HK-2 (cell line): Measurements from ENCODE around the gene ZNF865.

ENCODE experiments used
- DNase-seq: peaks from one replicate; pipeline ENCODE4 v3.0.0-alpha.2; 2018; ENCODE audit not compliant: unreplicated experiment

ZNF865 gene

DNA sequence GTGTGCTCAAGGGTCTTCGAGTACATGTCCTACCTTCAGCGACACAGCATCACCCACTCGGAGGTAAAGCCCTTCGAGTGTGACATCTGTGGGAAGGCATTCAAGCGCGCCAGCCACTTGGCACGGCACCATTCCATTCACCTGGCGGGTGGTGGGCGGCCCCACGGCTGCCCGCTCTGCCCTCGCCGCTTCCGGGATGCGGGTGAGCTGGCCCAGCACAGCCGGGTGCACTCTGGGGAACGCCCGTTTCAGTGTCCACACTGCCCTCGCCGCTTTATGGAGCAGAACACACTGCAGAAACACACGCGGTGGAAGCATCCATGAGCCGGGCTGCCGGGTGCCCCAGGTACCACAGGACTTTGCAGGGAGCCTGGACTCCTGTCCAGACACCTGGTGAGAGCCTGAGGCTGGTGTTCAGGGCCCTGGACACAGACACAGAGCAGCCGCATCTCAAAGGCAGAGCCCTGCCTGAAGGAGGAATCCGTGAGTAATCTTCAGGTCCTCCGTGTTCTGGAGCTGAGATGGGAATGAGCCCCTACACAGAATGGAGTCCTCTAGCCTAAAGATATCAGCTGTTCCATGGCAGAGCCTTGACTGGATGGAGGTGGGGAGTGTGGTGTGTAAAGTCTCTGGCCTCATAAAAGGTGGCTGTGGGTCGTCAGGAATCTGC lies 39.5 kb downstream of the ZNF865 start:
- peak; percentile 60 for DNase-seq

DNA sequence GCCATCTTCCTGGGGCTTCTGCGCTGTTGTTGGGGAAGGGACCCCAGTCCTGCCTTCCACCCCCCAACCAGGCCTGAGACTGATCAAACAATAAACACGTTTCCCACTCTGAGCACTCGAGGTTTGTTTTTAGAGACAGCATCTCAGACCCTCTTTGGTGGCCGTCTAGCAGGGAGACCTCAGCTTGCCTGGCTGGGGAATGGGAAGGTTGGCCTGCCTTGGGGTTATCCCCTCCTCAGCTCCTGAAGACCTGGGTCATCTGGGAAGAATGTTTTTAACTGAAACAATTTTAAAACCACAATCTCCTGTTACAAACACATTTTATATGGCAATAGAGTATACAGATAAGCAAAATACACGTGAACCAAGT lies 40.0 kb downstream of the ZNF865 start:
- DNase-seq, result no peak

DNA sequence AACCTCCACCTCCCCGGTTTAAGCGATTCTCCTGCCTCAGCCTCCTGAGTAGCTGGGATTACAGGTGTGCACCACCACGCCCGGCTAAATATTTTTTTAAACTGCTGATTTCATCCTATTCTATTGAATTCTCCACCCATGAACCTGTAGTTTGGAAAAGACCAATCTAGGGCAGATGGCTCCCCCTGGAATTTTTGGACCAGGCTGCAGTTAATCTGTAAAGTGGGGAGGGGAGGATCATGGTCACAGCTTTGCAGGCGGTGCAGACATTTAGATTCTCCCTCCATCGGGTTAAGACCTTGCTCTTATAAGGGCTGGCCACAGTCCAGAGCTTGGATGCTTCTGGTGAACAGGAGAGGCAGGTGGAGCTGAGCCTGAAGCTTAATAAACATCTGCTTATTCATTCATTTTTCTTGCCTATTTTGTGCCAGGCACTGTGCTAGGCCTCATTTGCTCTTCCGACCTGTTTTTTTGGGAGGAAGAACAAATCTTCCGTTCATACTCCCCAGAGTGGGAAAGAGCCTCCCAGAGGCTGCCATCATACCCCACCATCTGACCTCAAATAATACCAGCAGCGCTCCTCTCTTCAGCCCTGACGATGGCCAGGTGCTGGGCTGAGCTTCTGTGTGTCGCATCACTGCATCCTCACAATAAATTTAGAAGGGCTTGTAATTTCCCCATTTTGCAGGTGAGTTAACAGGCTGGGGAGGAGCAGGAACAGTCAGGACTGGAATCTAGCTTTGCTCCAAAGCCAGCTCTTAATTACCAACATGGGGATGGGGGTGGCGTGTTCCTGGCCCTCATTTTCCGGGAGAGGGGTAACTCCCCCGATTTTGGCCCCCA lies 41.7 kb downstream of the ZNF865 start:
- no peak for DNase-seq

DNA sequence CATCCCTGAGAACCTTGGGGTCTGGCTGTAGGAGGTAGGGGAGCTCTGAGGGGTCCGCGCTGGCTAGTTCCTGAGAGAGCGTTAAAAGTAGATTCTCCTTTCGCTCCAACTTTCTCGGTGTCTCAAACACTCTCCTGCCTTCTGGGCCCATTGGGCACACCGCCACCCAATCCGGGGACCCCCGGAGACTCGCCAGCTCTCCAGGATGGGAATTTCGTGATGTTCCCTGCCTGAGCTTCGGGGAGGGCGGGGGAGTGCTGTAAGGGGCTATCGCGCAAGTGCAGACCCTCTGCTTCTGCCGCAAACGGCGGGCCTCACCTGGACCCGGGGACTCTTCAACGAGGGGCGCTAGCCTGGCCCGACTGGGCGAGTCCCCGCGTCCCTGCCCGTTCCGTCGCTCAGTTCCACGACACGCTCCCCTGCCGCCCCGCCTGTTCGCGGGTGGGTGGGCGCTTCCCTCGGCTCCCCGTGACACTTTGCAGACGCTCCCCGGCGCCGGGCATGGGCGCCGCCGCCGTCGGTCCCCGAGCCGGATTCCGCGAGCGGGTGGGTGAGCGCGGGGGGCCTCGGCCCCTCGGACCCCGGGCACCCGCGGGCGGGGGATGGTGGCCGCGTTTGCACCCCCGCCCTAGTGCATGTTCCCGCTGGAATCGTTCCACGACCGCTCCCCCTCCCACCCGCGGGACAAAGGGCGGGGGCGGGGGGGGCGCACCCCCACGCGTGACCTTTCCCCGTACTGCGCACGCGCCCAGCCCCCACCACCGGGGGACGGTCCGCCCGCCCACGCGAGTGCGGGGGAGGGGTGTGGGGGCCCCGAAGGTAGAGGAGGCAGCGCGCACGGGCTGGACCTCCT lies 42.5 kb downstream of the ZNF865 start, which contains the start of gene CCDC106:
Gene CCDC106, plus strand, starts transcription at position 481 of the 853 bp plus-strand sequence. CDS start 835 bp downstream, outside the sequence.
- no peak for DNase-seq

DNA sequence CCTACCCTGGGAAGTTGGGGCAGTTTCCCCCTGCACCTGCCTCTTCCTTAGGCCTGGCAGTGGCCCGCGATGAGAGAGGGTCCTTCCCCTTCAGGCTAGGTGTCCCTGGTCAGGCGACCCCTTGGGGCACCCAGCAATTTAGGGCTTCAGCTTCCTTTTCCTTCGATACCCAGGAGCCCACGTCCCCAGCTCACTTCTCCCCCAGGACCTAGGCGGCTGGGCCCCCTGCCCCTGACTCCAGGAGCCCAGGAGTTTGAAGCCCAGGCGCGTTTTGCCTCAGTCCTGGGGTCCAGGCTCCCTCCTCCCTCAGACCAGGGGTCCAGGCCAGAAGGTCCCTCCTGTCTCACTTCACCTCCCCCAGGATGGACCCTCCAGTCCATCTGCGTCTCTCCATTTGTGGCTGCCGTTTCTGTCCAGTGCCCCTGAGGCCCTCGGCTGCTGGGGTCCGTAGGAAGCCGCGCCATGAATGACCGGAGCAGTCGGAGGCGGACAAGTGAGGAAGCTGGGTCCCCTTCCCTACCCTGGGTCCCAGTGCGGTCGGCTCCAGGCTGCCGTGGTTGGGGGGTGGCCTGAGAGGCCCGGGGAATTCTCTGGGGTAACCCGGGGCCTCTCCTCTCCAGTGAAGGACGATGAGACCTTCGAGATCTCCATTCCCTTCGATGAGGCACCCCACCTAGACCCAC lies 43.3 kb downstream of the ZNF865 start:
- DNase-seq, result no peak

DNA sequence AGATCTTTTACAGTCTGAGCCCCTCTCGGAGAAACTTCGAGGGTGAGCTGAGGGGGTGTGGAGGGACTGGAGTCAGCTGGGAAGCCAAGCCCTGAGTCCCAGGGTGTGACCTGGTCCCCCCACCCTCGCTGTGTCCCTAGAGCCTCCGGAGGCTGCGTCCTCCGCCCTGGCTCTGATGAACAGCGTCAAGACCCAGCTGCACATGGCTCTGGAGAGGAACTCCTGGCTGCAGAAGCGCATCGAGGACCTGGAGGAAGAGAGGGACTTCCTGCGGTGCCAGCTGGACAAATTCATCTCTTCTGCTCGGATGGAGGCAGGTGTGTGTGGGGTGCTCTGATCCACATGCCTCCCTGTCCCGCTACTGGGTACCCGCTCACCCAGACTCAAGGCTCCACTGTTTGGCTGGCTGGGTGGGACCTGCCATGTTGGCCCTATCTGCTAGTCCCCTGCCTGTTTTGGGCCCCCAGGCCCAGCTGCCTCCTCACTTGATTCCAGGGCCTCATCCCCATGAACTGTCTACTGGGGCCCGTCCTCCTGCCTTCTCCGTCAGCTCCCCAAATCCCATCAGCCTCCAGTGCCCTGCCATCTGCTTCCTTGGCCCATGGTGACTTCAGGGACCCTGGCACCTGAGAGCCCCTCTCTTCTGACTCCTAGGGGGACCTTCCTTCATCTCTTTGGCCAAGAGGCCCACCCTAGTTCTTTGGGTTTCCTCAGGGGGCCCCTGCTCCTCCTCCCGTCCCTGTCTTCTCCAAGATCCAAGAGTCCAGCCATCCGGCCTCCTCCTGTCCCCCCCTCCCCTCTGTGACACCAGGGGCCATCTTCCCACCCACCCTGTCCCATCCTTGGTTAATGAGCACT lies 44.0 kb downstream of the ZNF865 start:
- no peak for DNase-seq

DNA sequence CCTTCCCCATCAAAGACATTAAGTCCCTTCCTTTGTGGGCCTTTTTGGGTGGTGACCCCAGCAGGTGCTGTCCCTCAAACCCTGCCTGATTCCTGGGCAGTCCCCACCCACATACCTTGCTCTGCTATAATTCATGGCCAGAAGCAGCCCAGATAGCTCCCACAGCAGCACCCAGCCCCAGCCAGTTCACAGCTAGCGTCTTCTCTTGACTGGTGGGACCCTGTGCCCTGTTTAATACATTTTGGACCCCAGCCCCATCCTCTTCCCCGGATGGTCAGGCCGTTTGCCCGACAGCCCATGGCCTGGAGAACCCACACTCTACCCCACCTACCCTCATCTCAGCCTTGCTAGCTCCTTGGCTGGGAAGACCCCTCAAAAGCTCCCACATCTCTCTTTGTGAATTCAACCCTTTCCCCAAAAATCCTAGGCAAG lies 44.7 kb downstream of the ZNF865 start:
- no peak for DNase-seq

DNA sequence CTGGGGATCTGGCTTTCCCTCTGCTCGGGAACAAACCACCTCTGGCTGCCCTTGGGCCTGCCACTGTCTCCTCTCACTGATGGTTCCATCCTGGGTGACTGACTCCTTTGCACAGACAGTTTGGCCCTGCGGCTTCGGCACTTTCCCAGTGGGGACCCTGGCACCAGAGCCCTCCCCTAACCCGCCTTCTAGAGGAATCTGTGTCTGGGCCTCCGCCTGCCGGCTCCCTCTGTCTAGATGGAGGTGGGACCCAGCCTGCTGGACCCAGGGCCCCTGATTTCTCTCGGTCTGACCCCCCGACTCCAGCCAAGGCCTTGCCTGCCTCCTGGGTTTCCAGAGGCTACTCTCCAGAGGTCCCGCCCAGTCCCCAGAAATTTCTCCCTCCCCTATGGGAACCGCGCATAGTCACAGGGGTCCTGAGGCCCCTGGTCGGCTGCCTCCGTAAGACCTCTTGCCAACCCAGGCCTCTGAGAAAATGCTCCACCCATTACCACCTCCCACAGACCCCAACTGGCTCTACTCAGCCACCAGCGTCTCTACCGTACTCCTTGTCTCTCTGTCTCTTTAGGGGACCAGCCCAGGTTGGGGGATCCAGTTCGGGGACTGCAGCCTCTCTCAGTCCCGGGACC lies 45.3 kb downstream of the ZNF865 start:
- DNase-seq, result no peak

DNA sequence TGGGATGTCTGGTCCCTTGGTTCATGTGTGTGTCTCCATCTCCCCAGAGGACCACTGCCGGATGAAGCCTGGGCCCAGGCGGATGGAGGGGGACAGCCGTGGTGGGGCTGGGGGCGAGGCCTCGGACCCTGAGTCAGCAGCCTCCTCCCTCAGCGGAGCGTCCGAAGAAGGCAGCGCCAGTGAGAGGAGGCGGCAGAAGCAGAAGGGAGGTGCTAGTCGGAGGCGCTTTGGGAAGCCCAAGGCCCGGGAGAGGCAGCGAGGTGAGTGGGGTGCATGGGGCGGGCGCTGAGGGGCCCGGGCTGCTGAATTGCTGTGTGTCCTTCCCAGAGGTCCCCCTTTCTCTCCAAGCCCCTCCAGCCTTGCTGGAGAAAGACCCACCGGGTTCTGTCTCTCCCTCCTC lies 45.8 kb downstream of the ZNF865 start:
- DNase-seq, result no peak

DNA sequence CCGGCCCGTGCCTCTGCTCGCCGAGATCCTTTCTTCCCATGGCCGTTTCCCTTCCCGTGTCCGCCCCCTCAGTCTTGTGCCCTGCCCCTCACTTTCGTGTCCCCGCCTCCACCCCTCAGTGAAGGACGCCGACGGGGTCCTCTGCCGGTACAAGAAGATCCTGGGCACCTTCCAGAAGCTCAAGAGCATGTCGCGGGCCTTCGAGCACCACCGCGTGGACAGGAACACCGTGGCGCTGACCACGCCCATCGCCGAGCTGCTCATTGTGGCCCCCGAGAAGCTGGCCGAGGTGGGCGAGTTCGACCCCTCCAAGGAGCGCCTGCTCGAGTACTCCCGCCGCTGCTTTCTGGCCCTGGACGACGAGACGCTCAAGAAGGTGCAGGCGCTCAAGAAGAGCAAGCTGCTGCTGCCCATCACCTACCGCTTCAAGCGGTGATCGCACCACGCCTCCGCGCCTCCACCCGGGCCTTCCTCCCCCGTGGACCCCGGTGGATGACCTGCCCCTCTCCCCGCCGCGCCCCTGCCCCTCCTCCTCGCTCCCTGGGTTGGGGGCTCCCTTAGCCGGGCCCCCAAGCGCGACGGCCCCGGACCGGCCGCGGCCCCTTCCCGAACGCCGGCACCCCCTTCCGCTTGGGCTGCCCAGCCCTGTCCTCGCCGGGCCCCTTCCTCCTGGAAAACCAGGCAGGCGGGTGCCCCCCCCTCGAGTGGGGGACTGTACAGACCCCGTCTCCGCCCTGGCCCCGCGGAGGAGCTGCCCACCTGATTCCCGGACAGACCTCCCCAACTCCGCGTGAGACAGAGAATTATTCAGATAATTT lies 47.1 kb downstream of the ZNF865 start:
- DNase-seq, result no peak

DNA sequence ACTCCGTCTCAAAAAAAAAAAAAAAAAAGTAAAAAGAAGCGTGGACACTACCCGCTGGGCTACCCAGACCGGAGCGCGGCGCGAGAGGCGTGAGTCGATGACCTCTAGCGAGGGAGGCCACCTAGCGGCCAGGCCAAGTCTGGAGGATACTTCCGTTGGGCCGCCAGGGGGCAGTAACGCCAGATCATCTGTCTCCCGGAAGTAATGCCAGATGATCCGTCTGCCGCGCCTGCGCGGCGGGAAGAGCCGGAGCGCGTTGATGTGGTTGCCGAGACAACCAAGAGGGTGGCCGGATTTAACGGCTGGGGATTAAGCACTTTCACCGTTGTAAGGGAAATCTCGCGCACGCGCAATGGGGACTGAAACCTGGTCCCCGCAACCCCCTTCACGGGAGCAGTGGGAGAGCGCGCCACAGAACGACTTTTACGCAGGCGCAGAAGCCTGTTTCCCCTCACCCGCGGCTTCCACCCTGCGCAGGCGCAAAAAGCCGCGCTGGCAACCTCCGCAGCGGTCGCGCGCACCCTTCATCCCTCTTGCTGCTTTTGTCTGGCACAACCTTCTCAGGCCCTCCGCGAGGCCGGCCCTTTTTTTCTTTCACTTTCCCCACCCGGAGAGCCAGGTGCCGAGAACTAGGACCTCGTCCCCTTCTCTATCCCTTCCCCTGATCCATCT lies 48.3 kb downstream of the ZNF865 start:
- peak; percentile 99 for DNase-seq

DNA sequence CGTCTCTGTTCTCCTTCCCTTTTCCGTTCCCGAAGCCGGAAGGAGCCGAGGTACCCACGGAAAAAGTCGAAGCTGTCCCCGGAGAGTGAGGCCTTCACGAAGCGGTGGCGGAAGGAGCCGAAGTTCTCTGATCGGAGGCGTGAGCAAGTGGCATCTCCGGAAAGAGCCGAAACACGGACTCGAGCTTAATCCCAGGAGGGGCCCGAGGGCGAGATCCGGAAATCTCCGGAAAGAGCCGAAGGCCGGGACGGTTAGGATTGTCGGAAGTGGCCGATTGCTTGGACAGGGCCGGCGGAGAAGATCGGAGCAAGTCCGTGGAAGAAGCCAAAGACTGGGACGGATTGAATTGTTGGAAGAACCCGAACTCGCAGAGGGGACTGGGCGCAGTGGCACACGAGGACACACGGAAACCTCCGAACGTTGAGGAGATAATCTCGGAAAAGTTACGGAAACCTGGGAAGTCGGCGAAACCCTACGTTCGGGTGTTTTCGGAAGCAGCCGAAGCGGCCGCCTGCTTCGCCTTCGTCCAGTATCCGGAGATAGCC lies 48.9 kb downstream of the ZNF865 start:
- DNase-seq, result peak; percentile 100

DNA sequence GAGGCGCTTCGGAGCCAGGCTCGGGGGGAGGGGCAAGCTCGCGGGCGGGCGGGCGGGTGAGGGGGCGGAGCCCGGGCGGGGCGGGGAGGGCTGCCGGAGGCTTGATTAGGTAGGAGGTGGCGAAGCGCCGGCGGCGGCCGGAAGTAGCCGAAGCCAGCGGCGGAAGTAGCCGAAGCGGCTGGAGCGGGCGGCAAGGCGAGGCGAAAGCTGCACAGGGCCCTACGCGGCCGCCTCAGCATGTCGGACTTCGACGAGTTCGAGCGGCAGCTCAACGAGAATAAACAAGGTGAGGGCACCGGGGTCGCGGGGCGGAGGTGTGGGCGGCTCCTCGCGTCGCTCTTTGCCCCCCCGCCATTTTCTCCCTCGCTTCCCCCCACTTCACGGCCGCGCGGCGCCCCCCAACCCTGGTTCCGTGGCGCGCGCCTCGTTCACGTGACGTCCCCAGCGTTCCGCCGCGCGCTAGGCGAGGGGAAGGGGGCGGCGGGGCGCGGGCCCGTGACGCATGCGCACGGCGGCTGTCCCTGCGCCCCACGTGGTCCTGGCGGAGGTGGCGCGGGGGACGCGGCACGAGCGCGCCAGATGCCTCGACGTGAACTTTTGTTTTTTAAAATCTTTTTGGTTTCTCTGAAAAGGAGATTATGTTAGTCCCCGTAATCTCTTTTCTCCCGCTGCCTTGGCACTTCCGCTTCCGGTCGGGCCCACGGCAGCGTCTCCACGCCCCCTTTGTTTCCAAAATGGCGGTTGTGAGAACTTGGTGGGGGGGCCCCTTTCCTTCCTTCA lies 49.6 kb downstream of the ZNF865 start, which contains the start of gene U2AF2:
Gene U2AF2, plus strand, starts transcription at position 168 of the 780 bp plus-strand sequence. Its CDS starts 70 bp downstream, at position 238.
- peak; percentile 99 for DNase-seq

DNA sequence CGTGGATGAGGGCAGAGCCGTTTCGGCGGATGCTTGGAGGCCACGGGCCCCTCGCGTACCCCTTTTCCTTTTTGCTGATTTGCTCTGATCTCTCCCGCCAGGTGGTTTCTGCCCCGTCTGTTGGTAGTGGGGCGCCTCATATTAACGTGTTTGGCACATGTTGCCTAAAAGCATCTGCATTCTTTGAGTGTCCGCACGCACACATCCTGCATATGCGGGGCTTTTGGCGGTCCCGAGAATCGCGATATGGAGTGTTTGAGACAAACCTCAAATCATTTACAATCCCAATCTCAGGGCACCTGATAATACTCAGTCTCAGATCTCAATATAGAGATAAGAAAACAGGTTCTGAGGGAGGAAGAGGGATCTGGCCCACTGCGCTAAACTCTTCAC lies 50.2 kb downstream of the ZNF865 start:
- no peak for DNase-seq

DNA sequence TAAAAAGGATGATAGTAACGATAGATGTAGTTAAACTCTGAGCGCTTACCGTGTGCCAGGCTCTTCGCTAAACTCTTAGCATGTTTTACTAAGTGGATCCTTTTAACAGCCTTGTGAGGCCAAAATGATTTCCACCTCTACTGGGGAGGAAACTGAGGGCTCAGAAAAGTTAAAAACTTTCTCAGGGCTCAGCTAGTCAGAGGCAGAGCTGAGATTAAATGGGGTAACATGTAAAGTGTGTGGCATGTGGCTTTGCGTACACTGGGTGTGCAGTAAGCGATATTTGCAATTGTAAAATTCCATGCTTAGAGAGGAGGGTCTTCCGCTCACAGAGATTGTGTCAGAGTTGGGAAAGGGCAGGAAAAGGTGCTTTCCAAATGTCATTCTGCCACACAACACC lies 51.1 kb downstream of the ZNF865 start:
- DNase-seq, result no peak

DNA sequence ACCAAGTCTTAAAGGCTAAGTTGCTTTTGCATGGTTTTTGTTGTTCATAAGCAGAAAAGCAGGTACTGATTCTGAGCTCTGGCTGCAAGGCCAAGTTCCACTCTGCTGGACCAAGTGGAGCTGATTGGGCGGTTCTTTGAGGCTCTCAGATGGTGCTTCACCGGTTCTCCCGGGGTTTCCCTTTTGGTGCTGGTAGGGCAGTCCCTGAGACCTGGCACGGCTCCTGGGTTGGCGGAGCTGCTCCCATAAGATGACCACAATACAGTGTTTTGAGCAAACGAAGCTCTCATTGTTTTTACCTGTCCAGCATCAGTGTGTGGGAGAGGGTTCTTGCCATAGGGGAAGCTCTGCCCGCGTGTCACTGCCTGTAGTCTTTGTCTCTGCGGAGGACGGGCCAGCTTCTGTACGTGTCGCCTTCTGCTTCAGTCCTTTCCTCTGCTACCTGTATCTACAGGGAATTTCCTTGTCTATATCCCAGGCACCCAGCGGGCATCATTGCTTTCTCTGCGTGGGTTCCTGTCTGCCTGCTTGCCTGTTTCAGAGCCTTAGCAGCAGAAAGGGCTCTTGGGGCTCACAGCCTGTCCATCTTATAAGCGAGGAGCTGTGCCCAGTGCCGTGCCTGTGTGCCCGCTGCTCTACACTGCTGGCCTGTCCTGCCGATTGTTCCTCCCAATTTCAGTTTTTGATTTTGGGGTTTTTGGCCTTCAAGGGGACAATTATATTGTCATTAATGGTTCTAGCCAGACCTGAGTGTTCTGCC lies 51.7 kb downstream of the ZNF865 start:
- DNase-seq, result no peak
